GM19035 (cell line): ENCODE data around the gene ACSM3.
"Not testable (repeated sequence)": the region's sequence is repeated elsewhere in the genome, so short reads cannot be mapped to it uniquely, and the experiment has no call there.

ENCODE experiments used
- ATAC-seq: cut with Tn5 transposase; IDR thresholded peaks from one replicate; pipeline ENCODE4 v1.9.1; 2021; ENCODE audit not compliant: unreplicated experiment

Gene ACSM3

GRCh38 chr16:20755238-20755637 is 8.6 kb upstream of the ACSM3 start:
- no peak for ATAC-seq

GRCh38 chr16:20755799-20756198 is 8.0 kb upstream of the ACSM3 start:
- not testable (repeated sequence) for ATAC-seq

DNA sequence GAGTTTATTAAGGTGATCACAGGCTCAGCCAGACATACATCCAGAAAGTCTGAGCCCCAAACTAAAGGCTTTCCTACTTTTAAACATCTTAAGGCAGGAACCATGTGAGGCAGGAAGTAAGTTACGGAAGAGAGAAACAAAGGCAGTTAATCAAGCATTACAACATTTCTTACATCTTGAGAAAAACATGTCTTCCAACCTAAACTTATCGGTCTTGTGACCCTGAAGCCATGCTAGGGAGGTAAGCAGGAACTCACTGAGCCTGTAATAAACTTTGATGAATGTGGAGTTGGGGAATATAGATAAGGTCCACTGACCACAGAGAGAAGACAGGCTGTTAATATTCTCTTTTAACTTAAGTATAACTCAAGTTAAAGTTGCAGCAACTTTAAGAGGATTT is 3.5 kb upstream of the ACSM3 start:
- no peak for ATAC-seq

DNA sequence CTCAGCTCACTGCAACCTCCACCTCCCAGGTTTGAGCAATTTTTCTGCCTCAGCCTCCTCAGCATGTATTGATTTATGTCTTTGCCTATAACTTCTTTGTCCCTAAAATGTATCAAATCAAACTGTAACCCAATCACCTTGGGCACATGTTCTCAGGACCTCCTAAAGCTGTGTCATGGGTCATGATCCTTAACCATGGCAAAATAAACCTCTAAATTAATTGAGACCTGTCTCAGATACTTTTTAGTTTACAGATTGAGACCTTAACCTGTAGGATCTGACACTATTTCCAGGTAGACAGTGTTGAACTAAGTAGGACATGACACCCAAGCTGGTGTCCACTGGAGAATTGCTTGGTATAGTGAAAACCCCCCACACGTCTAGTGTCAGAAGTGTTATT is 2.6 kb upstream of the ACSM3 start:
- ATAC-seq = no peak

DNA sequence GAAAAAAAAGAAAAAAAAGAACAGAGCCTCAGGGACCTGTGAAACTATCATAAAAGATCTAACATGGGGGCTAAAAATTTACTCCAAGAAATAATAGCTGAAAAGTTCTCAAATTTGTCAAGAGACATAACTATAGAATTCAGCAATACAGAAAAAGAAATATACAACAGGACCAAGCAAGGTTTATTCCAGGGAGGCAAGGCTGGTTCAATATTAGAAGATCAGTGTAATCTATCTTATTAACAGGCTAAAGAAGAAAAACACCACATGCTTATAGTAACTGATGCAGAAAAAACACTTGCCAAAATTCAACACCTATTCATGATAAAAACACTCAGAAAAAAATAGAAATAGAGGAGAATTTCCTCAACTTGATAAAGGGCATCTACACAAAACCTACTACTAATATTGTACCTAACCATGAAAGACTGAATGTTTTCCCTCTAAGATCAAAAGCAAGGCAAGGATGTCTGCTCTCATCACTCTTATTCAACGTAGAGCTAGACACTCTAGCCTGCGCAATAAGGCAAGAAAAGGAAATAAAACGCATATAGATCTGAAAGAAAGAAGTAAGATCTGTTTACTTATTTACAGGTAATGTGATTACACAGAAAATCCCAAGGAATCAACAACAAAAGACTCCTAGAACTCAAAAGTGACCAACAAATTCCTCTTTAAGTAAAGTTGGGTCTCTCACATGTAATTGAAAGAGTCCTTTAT is 1.2 kb upstream of the ACSM3 start:
- ATAC-seq = no peak

DNA sequence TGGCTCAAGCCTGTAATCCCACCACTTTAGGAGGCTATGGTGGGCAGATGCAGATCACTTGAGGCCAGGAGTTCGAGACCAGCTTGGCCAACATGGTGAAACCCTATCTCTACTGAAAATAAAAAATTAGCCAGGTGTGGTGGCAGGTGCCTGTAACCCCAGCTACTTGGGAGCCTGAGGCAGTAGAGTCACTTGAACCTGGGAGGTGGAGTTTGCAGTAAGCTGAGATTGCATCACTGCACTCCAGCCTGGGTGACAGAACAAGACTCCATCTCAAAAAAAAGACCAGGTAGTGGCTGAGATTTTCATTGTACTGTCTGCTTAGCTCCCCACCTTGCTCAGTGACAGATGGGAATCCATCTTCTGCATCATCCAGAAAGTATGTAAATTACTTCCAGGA is 634 bp downstream of the ACSM3 start:
- not testable (repeated sequence) for ATAC-seq

DNA sequence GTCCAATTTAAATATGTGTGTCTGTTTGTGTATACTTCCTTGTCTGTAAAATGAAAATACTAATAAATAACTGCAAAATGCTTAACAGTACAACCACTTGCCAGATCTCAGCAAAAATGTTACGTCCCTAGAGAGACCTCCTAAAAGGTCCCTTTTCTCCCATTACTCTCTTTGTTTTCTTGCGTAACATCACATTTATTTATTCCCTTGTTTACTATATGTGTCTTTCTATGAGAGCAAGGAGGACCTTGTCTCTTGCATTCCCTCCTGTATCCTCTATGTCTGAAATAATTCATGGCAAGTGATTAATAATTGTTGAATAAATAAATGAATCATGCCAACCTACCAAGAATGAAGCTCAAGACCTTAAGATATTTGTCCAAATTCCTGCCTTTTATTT is 1.9 kb downstream of the ACSM3 start:
- ATAC-seq = no peak

- no peak for ATAC-seq
These were observed 2.5 kb downstream of the ACSM3 start for GRCh38 chr16:20766294-20766693.

DNA sequence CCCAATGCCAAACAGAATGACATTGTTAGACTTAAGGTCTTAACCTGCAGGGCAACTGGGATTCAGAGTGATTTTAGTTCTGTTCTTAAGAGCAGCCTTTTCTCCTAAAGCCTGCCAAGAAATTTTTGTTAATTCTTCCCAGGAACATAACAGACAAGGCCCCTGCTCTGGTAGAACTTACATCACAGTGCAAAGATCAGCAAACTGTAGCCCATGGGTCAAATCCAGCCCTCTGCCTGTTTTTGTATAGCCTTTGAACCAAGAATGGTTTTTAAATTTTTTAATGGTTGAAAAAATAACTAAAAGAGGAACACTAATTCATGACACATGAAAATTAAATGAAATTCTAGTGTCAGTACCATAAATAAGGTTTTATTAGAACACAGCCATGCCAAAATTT is 3.8 kb downstream of the ACSM3 start:
- ATAC-seq = no peak

DNA sequence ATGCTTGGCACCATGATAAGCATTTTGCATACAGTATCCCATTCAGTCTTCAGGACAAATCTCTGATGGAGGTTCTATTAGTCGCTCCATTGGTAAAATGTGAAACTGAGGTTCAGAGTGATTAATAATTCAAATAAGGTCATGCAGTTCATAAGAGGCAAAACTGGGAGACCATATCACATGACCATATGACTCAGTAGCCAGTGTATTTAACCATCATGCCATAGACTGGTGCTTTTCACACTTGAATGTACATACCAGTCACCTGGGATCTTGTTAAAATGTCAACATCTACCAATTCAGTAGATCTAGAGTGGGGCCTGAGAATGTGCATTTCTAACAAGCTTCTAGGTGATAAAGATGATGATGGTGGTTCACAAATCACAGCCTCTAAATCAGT is 4.3 kb downstream of the ACSM3 start:
- ATAC-seq = no peak

DNA sequence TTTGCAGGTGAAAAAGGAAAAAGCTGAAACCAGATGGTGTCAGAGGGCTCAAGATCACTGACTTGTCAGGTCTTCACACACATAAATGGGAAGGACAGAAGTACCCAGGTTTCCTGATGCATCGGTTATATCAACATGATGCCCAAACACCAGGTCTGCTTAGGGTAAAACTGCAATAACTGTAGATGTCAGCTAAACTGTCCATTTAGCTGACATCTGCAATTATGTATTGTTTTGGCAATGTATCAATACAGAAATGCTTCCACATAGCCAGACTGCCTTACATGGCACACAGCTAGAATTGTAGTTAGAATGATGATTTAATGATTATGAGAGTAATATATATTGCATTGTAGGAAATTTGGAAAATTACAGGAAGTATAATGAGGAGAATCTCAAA is 5.0 kb downstream of the ACSM3 start:
- no peak for ATAC-seq

- no peak for ATAC-seq
These were observed 9.9 kb downstream of the ACSM3 start for GRCh38 chr16:20773679-20774078.

DNA sequence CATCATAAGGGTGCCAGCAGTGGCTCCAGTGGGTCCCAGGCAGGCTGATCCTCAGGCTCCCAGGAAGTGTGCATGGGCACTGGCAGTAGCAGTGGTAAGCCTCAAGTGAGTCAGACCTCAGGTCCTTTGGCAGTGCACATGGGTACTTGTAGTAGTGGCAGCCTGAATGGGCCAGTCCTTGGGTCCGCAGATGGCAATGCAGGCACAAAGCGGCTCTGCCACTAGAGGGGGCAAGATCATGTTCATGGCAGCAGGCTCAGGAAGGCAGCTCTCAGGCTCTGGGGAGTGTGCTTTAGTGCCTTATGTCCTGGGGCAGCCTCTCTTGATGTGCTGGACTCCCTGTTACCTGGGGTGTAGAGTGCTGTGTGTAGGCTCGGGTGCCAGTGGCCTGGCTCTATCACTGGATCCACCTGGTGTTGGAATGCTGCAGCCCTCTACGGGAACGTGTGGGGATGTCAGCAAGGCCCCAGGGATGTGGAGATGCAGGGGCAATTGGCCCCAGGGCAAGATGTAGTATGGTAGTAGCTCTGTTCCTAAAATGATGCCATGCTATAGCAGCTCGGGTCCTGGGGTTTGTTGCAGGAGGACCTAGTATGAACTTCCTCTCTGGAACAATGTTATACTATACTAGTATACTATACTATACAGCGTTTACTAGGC is 11.0 kb downstream of the ACSM3 start:
- ATAC-seq = no peak

DNA sequence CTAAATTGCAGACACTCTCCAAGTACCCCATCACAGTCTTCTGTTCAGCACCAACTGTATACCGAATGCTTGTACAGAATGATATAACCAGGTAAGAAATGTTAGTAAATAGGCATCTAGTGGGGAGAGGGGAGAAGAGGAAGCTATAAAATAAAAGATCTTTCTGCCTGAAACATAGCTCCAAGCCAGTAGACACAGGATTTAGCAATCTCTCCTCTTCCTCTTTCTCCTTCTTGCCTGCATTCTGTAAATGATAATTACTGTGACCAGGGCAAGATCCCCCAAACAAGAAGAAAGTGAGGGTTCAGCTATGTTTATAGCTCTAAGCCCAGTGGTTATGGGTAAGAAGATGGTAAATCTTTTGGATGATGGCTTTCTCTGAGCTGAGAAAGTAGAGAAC is 17.9 kb downstream of the ACSM3 start:
- no peak for ATAC-seq

GRCh38 chr16:20782470-20782869 is 18.7 kb downstream of the ACSM3 start:
- ATAC-seq = no peak

DNA sequence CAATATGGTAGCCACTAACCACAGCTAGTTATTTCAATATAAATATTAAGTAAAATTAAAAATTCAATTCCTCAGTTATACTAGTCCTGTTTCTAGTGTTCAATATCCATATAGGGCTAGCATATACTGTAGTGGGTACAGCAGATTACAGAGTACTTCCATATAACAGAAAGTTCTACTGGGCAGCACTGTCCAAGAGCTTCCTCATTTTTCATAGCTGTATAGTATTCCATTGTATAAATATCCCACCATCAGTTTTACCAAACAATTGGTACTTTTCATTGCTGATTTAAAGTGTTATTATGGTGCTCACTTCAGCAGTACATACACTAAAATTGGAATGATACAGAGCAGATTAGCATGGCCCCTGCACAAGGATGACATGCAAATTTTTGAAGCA is 20.4 kb downstream of the ACSM3 start:
- ATAC-seq = no peak

GRCh38 chr16:20789130-20789529 is 25.3 kb downstream of the ACSM3 start:
- no peak for ATAC-seq

- no peak for ATAC-seq
These were observed 28.3 kb downstream of the ACSM3 start for GRCh38 chr16:20791923-20792612.

DNA sequence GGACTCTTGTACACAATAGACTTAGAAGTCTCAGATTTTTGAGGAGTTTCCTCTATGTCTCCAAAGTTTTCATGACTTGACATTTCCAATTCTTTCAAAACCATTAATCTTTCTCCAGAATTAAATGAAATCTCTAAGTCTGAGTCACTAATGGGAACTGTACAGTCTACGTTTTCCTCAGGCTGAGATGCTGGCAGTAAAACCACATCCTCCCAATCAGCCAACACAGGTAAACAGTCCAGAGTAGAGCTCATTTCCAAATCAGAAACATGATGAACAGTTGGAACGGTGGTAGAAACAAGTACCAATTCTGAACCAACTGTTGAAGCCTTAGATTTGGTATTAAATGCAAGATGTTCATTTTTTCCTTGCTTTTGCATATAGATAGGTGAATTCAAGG is 34.5 kb downstream of the ACSM3 start:
- no peak for ATAC-seq

GRCh38 chr16:20799599-20799998 is 35.8 kb downstream of the ACSM3 start:
- no peak for ATAC-seq

GRCh38 chr16:20801278-20801677 is 37.5 kb downstream of the ACSM3 start:
- no peak for ATAC-seq

GRCh38 chr16:20803192-20803560 is 39.4 kb downstream of the ACSM3 start:
- ATAC-seq = no peak
